Smooth muscle cell (in vitro differentiated cells): ENCODE results near the gene TMEM178A. TPM values are rescaled to one million over a fixed set of nuclear protein-coding genes. Genes with fewer than 3 reads are reported as not detected.
"Not testable (repeated sequence)": the region's sequence is repeated elsewhere in the genome, so short reads cannot be mapped to it uniquely, and the experiment has no call there.

Experiments used
- DNase-seq: peaks from one replicate; lab custom pipeline; 2025; ENCODE audit not compliant: unreplicated experiment; lab: John Stamatoyannopoulos, UW
- H2AFZ ChIP-seq: fragments of 200-600 bp; sonication (generic); 2 replicates; pipeline ENCODE4 v1.6.0; 2016; ENCODE audit warnings: antibody characterized with exemption, low read depth, mild to moderate bottlenecking
- H3F3A ChIP-seq: fragments of 200-600 bp; sonication (generic); 2 replicates; pipeline ENCODE4 v1.6.0; 2017; ENCODE audit warnings: antibody characterized with exemption, low read depth
- H3K27ac ChIP-seq: fragments of 200-600 bp; sonication (generic); 2 replicates; pipeline ENCODE4 v1.5.1; 2016; ENCODE audit warnings: low read depth, mild to moderate bottlenecking
- H3K27me3 ChIP-seq: fragments of 200-600 bp; sonication (generic); 2 replicates; pipeline ENCODE4 v1.6.1; 2016; ENCODE audit warnings: low read depth, mild to moderate bottlenecking
- H3K36me3 ChIP-seq: fragments of 200-600 bp; sonication (generic); 2 replicates; pipeline ENCODE4 v1.5.1; 2016; ENCODE audit warnings: low read depth
- H3K4me1 ChIP-seq: fragments of 200-600 bp; sonication (generic); 2 replicates; pipeline ENCODE4 v1.5.1; 2016; ENCODE audit warnings: low read depth
- H3K4me2 ChIP-seq: fragments of 200-600 bp; sonication (generic); 2 replicates; pipeline ENCODE4 v1.6.0; 2016; ENCODE audit warnings: mild to moderate bottlenecking
- H3K4me3 ChIP-seq: fragments of 200-600 bp; sonication (generic); 2 replicates; pipeline ENCODE4 v1.5.1; 2016; ENCODE audit warnings: mild to moderate bottlenecking
- H3K79me2 ChIP-seq: fragments of 200-600 bp; sonication (generic); 2 replicates; pipeline ENCODE4 v1.6.0; 2016; ENCODE audit warnings: low read depth, mild to moderate bottlenecking
- H3K9ac ChIP-seq: fragments of 200-600 bp; sonication (generic); 2 replicates; pipeline ENCODE4 v1.6.0; 2016; ENCODE audit warnings: low read depth
- H3K9me3 ChIP-seq: fragments of 200-600 bp; sonication (generic); replicated peaks from 2 replicates; pipeline ENCODE4 v1.5.1; 2016; ENCODE audit warnings: low read depth
- H4K20me1 ChIP-seq: fragments of 200-600 bp; sonication (generic); 2 replicates; pipeline ENCODE4 v1.6.0; 2016; ENCODE audit warnings: low read depth
- CTCF ChIP-seq: fragments of 200-600 bp; sonication (generic); IDR thresholded peaks from 2 replicates; pipeline ENCODE4 v1.5.1; 2017; ENCODE audit warnings: borderline replicate concordance, mild to moderate bottlenecking, antibody characterized with exemption; ENCODE audit not compliant: insufficient read depth, poor library complexity, severe bottlenecking
- WGBS: methylation state at CpG from one replicate; pipeline ENCODE4 v1.1.7; 2016; ENCODE audit warnings: low lambda C conversion rate; 5-methylcytosine and 5-hydroxymethylcytosine counted together
- polyA plus RNA-seq: library from polyadenylated mRNA; unstranded; fragments of >200 nt; fragmentation: Nextera tagmentation; extraction: Ambion mirVana; gene quantifications from 2 replicates; pipeline ENCODE4 v1.2.1, GENCODE V29; 2016
- total RNA-seq: library from RNA; depleted of rRNA; stranded (reverse); fragments of >200 nt; gene quantifications from 2 replicates; pipeline ENCODE4 v1.2.3, GENCODE V29; 2014

The TMEM178A gene
- total and polyA plus RNA-seq, 2 experiments from 2014 or later, result 14.6 to 22.2 TPM

DNA sequence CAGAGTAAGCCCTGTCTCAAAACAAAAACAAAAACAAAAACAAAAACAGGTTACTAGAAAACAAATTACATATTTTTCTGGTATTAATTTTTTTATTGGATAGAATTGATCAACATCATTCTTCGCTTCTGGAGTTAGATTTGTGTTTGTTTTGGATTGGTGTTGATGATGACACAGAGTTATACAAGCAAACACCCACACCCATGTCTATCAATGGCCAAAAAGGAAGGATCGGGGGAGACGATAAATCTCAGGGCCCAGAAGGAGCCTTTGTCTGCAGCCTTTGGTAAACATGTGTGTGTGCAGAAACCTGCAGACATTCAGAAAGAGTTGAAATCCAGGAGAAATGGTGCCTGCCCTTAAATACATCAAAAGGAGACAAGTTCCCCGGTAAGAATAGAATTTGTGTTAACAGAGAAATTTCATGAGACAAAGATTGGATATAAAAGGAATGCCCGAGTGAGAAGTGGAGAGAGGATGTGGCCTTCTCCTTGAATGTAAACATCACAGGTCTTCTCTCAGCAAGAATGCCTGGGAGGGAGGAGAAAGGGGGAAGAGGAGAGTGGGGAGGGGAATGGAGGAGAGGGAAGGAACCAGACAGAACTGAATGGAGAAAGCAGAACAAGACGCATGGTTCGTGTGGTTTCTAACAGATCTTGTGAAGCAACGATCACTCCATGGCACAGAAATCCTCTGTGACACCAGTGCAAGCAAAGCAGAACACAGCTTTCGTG is 40.4 kb upstream of the TMEM178A start:
- Histone ChIP-seq H3K27me3 (no peaks in the 10 kb centered on the region), H3K9me3 (no peaks in the 10 kb centered on the region), H3K9ac (no peak overlapping the region), H3K4me3 (no peak overlapping the region), H3K4me1 (peaks cover 12% of the 10 kb centered on the region), H3K27ac (peak overlapping the region; percentile 38), H3K4me2 (peak overlapping the region; percentile 41), H2AFZ (peak overlapping the region; percentile 70), H3F3A (no peaks in the 10 kb centered on the region), H4K20me1 (no peaks in the 10 kb centered on the region), H3K79me2 (no peaks in the 10 kb centered on the region), H3K36me3 (no peaks in the 10 kb centered on the region)
- DNase-seq, result no peak
- 49% methylated on average over 9 of the region's 9 CpGs for WGBS
- no peak for TF ChIP-seq CTCF

- peak overlapping the region; percentile 70 for H2AFZ ChIP-seq
- H3K27me3 ChIP-seq, result no peaks in the 10 kb centered on the region
- no peaks in the 10 kb centered on the region for H3K9me3 ChIP-seq
- peak overlapping the region; percentile 38 for H3K27ac ChIP-seq
- no peaks in the 10 kb centered on the region for H3K36me3 ChIP-seq
- H3K4me1 ChIP-seq, result peaks cover 12% of the 10 kb centered on the region
- 74% methylated on average over 5 of the region's 5 CpGs for WGBS
- no peaks in the 10 kb centered on the region for H3K79me2 ChIP-seq
- no peak overlapping the region for H3K9ac ChIP-seq
- H4K20me1 ChIP-seq, result no peaks in the 10 kb centered on the region
- TF ChIP-seq CTCF, result no peak
- peaks cover under 1% of the 10 kb centered on the region for H3F3A ChIP-seq
- H3K4me2 ChIP-seq, result peak overlapping the region; percentile 41
- no peak for DNase-seq
- H3K4me3 ChIP-seq, result no peak overlapping the region
Measured at GRCh38 chr2:39625927-39626270, 39.8 kb upstream of the TMEM178A start.

- not testable (repeated sequence) for H2AFZ ChIP-seq, H3K27me3 ChIP-seq, H3K36me3 ChIP-seq, H3K4me3 ChIP-seq, H3K4me2 ChIP-seq, H3K9me3 ChIP-seq, H3K27ac ChIP-seq, H3K9ac ChIP-seq, DNase-seq, H4K20me1 ChIP-seq, H3K79me2 ChIP-seq
- Histone ChIP-seq H3F3A (peaks cover 14% of the 10 kb centered on the region), H3K4me1 (peaks cover 17% of the 10 kb centered on the region)
- WGBS, result 97% methylated on average over 22 of the region's 28 CpGs
Measured at GRCh38 chr2:39628346-39628745, 37.4 kb upstream of the TMEM178A start.

- no peak overlapping the region for H3K9ac ChIP-seq
- H3F3A ChIP-seq, result peaks cover 14% of the 10 kb centered on the region
- no peaks in the 10 kb centered on the region for H3K36me3 ChIP-seq
- no peak for DNase-seq
- H4K20me1 ChIP-seq, result no peaks in the 10 kb centered on the region
- H3K4me1 ChIP-seq, result peaks cover 17% of the 10 kb centered on the region
- no peaks in the 10 kb centered on the region for H3K27me3 ChIP-seq
- TF ChIP-seq CTCF, result no peak
- 85% methylated on average over 3 of the region's 3 CpGs for WGBS
- no peak overlapping the region for H3K27ac ChIP-seq
- H3K9me3 ChIP-seq, result no peaks in the 10 kb centered on the region
- no peaks in the 10 kb centered on the region for H3K79me2 ChIP-seq
- H3K4me3 ChIP-seq, result no peak overlapping the region
- no peak overlapping the region for H3K4me2 ChIP-seq
- H2AFZ ChIP-seq, result no peak overlapping the region
Measured at GRCh38 chr2:39629646-39630045, 36.1 kb upstream of the TMEM178A start.
